HG03066 (cell line): Measurements from ENCODE around the gene GTF3C4.

Source experiments
- ATAC-seq: cut with Tn5 transposase; IDR thresholded peaks from one replicate; pipeline ENCODE4 v1.9.1; 2021; ENCODE audit warnings: low read depth; ENCODE audit not compliant: unreplicated experiment

The GTF3C4 gene

DNA sequence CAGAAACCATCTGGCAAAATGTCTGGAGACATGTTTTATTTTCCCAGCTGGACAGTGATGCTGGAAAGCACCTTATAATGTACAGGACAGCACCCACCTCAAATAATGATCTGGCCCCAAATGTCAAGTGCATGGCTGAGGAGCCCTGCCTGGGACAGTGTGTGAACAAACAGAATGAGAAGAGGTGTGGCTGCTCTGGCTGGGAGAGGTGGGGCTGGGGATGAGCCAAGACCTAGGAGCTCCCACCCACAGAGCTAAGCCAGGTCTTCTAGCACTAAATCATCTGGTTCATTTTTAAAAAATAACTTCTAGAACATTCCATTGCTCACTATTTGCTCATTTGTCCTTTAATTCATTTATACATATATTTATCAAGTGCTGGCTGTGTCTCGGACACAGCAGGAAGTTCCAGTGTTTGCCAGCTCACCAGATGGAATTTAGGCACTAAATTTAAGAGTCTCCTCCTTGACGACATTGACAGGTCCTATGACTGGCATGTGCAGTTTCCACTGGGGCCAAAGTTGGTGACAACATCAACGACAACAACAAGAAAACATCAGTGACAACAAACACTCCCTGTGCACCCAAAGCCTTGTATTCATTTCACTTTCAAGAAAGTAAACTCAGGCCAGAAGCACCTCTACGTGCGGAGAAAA, 59.1 kb downstream of the GTF3C4 start:
- ATAC-seq, result no peak

DNA sequence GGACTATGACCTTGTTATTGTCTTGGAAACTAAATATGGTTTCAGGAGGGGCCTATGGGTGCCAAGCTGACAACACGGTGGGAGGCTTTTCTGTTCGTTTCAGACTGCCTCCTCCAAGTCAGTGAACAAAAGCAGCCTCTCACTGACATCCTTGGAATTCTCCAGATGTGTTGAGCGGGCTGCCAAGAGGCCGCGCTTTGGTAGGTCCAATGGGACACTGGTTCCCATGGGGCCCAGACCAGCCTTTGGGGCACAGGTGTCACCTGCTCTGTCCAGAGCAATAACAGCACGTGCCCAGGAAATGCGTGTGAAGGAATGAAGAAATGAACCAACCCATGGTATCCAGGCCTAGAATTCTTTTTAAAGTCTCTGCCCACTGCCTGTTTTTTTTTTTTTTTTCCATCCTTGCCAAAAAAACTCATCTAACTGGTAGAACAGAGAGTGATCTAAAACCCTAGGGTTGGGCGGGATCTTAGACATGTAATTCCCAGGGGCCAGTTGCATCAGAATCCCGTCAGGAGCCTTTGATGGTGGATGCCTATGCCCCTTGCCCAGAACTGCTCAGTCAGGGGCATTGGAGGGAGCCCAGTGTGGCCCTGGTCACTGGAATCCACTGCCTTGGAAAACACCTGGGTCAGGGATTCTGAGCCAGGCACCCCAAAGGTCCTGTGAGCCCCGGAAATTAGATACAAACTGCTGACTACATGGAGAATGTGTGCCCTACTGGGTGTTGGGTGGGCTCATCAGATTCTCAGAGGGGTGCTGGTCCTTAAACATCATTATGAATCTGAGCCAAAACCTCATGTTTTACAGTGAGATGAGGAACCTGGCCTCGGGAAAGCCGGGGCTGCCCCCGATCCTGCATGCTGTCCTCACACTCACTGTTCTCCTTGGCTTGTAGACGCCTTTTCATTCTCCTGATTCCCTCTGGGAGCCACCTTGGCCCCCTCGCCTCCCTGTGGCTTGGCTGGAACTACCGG, 60.1 kb downstream of the GTF3C4 start:
- ATAC-seq, result no peak

DNA sequence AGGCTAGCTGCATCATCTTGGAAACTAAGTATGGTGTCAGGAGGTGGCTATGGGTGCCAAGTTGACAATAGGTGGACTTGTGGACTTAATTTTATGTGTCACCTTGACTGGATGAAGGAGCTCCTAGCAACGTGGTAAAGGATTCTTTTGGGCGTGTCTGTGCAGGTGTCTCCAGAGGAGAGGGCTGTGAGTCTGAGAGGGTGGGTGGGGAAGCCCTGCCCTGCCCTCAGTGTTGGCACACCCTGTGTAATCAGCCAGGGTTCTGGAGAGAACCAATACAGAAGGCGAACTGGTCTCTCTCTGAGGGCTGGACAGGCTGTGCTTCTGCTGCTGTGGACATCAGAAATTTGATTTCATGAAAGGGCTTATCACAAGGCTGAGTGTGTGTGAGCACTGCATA, 61.0 kb downstream of the GTF3C4 start:
- no peak for ATAC-seq

- no peak for ATAC-seq
These were observed 62.3 kb downstream of the GTF3C4 start for GRCh38 chr9:132732326-132733259.

DNA sequence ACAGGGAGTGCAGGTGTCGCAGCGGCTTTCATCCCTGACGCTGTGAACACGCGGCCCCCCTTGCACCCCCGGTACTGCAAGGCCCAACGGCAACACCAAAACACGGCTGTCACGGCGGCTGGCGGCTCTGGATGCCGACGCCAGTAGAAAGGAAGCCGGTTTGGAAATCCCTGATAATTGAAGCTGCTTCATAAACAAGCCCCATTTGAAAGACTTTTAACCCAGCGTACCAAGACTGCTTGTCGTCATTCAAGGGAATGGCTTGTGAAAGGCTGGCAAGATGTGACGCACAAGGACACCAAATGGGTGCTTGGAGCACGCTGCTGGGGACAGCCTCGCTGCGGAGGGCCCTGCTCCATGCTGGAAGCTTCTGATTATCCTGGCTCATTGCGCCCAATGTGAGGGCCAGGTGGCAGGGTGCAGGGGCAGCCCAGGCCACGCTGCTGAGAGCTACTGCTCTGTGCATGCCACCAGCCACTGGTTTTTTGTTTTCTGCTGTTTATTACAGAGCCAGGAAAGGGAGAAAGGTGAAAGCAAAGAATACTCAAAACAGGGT, 63.1 kb downstream of the GTF3C4 start:
- no peak for ATAC-seq

DNA sequence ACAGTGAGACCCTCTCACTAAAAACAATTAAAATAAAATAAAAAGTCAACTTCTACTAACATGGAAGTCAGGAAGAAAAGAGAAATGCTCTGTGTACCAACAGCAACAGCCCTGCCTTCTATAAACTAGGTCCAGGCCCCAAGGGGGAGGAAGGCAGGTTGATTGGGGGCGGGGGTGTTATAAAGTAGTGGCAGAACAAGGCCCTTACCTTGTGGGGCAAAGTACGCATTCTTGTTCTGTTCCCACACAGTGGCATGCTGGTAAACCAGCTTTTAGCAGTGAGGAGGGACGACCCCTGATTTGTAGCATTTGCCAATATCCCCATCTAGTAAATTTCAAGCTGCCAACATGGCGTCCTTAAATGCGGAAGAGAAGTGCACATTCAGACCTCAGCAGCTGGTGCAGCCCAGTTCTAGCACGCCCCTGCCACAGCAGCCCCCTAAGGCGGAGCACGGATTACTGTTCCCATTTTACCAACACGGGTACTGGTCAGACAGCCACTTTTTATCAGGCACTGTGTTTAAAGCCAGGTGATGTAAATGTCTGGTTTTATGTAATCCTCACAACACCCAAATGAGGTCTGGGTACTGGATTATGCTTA, 69.5 kb downstream of the GTF3C4 start:
- no peak for ATAC-seq

- no peak for ATAC-seq
These were observed 70.5 kb downstream of the GTF3C4 start for GRCh38 chr9:132740526-132741309.

DNA sequence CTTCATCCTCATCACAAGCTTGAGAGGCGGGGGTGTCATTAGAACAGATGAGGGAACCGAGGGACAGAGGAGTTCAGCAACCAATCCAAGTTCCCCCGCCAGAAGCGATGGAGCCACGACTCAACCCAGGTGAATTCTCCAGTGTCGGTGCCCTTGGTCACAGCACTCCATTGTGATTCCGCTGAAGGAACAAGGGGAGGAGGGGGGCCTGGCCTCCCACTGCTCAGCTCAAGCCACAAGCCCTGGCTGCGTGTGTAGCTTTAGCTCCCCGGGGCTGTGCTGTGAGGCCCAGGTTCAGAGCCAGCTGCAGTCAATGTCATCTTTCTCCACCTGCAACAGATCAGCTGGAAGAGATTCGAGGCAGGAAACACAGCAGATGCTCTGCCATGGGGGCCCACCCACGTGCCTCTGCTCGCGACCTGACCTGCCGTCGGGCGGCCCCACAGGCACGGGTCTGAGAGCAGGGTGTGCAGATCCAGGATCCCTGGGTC, 72.6 kb downstream of the GTF3C4 start:
- no peak for ATAC-seq

GRCh38 chr9:132743931-132744479, 73.7 kb downstream of the GTF3C4 start:
- no peak for ATAC-seq
